GM18505 (cell line): ENCODE measurements around the gene BICDL2.

ENCODE experiments used
- ATAC-seq: cut with Tn5 transposase; IDR thresholded peaks from one replicate; pipeline ENCODE4 v1.9.1; 2021; ENCODE audit not compliant: unreplicated experiment
- POLR2A ChIP-seq: IDR thresholded peaks from 4 replicates; pipeline ENCODE4 v1.6.1; 2011; ENCODE audit warnings: borderline replicate concordance; ENCODE audit not compliant: insufficient read depth, insufficient read length; ENCODE audit errors: extremely low read depth

Gene BICDL2

DNA sequence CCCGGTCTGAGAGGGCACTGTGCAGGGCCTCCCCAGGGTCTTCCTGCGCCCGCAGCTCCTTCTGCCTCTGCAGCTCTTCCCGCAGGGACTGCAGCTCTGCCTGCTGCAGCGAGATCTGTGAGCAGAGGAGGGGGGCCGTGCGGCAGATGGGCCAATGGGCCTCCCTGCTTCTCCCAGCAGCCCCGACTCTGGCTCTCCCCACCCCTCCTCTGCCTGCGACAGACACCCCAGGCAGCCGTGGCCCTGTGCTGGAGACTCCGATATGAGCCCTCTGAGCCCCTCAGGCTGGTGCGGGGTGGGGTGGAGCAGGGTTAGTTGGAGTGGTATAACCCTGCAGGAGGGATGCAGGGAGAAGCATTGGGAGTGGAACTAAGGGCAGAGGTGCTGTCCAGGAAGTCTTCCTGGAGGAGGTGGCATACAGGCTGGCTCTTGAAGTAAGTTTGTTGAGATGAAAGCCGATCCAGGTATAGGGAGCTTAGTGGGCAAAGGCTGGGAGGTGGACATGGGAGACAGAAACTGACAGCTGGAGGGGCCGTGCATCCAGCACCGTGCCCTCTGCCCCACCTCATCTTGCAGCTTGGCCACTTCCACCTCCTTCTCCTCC, 7.9 kb downstream of the BICDL2 start:
- no peak for TF ChIP-seq POLR2A
- ATAC-seq: no peak

DNA sequence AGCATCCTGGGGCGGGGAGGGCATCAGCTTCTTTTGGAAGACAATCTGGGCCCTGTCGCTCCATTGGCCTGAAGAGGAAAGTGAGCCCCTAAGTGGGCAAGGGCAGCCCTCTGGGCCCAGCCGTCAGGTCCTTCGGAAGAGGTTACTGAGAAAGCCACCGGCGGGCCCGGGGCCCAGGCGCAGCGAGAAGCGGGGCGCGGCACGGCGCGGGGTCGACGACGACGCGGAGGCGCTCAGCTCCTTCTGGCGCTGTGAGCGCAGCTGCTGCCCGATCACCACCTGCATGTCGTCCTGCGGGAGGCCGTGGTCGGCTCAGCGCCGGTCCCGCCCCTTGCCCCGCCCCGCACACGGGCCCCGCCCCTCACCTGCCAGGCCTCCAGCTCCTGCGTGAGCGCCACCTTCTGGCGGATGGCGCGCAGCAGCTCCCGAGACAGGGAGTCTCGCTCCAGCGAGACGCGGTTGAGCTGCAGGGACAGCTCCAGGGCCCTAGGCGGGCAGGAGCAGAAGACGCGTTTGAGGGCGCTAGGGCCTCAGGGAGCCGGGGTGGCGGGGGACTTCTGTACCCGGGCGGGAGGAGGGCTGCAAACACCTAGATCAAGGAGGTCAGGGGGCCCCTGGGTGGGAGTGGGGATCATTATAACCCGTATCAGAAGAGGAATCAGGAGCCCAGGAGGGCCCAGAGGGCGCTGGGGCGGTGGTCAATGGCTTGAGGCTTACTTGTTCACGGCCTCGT, 8.6 kb downstream of the BICDL2 start:
- no peak for TF ChIP-seq POLR2A

DNA sequence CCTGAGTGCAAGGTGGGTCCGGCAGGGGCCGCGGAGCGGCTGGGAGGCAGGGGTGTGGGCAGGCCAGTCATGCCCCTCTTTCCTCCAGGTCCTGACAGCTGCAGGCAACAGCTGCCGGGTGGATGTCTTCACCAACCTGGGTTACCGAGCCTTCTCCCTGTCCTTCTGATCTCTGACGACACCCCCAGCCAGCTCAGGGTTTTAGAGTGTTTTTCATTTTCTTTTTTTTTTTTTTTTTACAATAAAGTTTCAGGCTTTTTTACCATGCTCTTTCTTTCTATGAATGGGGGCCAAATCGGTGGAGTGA, 9.3 kb downstream of the BICDL2 start:
- TF ChIP-seq POLR2A: no peak
- no peak for ATAC-seq

More for the DNA sequence above, 8.6 kb downstream of the BICDL2 start:
- peak; percentile 29 for ATAC-seq

DNA sequence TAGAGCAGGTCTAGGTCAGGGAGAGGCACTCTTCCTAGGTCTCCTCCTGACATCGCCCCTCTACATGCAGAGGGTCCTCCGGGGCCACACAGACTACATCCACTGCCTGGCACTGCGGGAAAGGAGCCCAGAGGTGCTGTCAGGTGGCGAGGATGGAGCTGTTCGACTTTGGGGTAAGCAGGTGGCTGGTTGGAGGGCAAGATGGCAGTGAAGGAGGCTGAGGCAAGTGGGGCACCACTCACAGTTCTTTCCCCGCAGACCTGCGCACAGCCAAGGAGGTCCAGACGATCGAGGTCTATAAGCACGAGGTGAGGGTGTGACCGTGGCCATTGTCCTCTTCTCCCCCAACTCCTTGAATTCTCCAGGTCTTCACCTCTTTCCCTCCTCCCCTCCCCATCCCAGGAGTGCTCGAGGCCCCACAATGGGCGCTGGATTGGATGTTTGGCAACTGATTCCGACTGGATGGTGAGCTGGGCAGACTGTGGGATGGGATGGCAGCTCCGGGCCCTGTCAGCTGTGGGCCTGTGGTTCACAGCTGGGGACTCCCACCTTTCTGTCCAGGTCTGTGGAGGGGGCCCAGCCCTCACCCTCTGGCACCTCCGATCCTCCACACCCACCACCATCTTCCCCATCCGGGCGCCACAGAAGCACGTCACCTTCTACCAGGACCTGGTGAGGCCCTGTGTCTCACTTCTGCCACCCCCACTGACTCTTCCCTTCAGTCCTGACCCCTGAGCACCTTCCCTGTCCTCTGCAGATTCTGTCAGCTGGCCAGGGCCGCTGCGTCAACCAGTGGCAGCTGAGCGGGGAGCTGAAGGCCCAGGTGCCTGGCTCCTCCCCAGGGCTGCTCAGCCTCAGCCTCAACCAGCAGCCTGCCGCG, 9.9 kb downstream of the BICDL2 start:
- no peak for ATAC-seq
- no peak for TF ChIP-seq POLR2A

DNA sequence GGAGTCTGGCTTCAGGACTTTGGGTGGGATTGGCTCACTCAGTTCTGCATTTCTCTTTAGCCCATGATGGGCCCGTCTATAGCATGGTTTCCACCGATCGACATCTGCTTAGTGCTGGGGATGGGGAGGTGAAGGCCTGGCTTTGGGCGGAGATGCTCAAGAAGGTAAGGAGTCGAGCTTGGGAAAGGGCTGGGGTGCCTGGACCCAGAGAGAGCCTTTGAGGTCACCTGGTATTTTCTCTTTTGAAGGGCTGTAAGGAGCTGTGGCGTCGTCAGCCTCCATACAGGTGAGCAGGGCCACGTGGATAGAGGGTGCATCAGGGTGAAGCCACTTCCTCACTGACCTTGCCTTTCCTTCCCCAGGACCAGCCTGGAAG, 10.8 kb downstream of the BICDL2 start:
- TF ChIP-seq POLR2A: no peak
- ATAC-seq: no peak

DNA sequence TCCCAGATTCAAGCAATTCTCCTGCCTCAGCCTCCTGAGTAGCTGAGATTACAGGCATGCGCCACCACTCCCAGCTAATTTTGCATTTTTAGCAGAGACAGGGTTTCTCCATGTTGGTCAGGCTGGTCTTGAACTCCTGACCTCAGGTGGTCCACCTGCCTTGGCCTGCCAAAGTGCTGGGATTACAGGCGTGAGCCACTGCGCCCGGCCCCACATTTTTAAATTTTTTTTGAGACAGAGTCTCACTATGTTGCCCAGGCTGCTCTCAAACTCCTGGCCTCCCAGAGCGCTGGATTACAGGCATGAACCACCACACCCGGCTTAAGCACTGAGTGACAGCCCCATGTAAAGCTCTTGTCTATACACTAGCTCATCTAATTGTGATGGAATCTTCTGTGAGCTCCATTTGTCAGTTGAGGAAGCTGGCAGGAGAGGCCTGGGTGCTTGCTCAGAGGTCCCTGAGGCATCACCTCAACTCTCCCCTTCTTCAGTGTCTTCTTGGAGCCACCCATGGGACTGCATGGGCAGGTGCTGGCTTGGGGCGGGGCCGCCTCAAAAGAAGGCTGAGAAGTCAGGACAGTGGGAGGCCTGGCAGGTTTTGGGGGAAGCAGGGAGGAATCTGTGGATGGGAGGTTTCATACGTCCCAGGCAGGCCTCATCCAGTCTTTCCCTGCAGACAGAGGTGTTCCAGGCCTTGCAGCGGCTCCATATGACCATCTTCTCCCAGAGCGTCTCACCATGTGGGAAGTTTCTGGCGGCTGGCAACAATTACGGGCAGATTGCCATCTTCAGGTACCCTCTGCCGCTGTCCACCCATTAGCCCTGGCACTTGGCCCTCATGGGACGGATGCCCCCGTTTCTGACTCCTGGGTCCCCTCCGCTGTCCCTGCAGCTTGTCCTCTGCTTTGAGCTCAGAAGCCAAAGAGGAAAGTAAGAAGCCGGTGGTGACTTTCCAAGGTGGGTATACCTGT, 11.4 kb downstream of the BICDL2 start:
- TF ChIP-seq POLR2A: no peak
- no peak for ATAC-seq

DNA sequence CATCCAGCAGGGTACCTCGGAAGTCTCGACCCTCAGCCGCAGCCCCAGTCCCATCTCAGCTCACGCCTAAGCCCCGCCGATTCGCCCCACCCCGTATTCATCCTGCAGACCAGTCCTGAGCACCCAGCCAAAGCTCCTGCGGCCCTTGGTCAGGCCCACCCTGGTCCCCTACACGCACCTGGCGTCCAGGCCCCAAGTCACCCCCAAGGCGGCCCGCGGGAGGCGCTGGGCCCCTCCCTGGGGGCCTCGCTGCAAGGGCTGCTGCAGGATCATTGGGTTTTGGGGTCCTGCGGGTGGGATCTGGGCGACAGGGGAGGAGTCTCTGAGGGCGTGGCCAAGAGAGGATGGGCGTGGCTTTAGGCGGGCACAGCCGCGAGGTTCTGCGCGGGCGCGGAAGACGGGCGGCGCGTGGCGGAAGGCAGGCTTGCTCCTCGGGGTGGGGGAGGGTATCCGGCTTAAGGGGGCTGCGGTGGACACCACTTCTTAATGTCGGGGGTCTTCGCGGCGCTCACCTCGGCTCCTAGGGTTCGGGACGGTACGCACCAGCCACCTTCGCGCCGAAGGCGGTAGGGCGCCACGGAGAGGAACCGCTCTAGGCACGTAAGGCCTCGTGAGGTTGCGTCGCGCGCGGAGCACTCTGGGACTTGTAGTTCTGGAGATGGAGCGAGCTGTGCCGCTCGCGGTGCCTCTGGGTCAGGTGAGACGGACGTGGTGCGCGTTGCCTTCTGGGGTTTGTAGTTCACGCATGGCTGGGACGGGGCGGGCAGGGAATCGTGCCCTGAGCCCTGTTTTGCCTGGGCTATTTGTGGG, 12.9 kb downstream of the BICDL2 start, which contains the start of the genes HCFC1R1 and THOC6:
Gene HCFC1R1, minus strand, starts transcription at position 274 of the 810 bp plus-strand sequence. Its CDS starts 1 bp downstream, at position 273.
Gene THOC6, plus strand, starts transcription at position 367 of the 810 bp plus-strand sequence. Its CDS starts 292 bp downstream, at position 659.
- TF ChIP-seq POLR2A: peak; percentile 86
- peak; percentile 68 for ATAC-seq

DNA sequence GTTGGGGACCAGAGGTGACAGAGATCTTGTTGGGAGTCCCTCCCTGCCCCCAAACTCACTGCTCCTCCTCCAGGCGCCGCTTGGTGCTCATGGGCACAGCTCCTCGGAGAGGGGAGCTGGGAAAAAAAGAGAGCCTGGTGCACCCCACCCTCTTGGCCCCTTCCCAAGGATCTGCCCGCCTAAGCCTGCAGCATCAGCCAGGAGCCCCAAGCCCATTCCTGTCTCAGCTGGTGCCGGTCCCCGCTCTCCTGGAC, 13.4 kb downstream of the BICDL2 start:
- TF ChIP-seq POLR2A: no peak
- peak; percentile 0 for ATAC-seq

DNA sequence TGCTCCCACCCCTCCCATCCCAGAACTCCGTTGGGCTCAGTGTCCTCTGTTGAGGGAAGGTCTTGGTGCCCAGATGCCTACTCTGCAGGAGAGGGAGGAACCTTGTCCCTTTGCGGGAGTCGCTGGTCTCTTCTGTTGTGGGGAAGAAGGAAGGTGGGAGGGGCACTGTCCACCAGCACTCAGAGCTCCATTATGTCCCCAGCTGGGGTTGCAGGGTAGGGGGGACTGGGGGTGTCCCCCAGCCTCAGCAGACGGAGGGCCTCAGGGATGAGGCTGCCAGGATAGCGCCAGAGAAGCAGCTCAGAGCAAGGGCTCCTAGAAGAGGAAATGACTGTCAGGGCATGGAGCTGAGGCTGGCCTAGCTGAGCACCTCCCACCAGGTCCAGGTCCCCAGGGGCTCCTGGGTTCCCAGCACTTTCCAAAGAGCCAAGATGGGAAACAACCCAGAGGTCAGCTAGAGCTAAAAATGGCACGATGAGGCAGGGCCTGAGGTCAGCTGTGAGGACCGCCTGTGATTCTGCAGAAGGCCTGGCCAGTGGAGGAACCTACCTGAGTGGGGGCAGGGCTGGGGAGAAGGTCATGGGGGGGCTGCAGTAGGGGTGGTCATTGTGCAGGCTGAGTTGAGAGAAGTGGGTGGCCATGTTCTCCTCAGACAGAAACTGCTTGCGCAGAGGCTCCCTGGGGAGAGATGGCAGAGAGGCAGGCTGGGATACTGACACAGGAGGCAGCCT, 13.9 kb downstream of the BICDL2 start:
- no peak for ATAC-seq
- TF ChIP-seq POLR2A: no peak

DNA sequence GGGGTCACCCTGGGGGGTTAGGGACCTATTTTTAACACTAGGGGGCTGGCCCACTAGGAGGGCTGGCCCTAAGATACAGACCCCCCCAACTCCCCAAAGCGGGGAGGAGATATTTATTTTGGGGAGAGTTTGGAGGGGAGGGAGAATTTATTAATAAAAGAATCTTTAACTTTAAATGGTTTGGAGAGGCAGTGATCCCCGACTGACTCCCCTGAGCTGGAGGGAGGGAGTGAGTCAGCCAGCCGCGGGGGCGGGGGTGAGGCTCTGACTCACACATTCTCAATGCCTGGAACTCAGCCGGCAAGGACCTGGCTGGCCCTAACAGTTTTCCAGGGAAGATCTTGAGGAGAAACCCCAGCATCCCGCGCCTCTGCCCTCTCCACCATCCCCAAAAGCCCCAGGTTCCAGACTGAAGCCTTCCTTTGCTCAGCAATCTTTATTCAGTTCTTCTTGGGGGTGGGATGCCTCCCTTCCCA, 14.5 kb downstream of the BICDL2 start:
- TF ChIP-seq POLR2A: no peak
- no peak for ATAC-seq

DNA sequence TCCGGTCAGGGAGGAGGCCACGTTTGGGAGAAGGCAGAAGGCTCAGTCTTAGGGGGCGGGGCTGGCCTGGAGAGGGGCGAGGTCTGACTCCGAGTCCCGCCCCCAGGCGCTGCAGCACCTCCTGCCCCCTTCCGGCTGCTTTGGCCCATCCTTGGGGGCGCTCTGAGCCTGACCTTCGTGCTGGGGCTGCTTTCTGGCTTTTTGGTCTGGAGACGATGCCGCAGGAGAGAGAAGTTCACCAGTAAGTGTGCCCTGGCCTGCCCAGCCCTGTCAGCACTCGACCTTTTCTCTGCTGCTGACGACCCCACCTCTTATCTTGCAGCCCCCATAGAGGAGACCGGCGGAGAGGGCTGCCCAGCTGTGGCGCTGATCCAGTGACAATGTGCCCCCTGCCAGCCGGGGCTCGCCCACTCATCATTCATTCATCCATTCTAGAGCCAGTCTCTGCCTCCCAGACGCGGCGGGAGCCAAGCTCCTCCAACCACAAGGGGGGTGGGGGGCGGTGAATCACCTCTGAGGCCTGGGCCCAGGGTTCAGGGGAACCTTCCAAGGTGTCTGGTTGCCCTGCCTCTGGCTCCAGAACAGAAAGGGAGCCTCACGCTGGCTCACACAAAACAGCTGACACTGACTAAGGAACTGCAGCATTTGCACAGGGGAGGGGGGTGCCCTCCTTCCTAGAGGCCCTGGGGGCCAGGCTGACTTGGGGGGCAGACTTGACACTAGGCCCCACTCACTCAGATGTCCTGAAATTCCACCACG, 15.1 kb downstream of the BICDL2 start:
- ATAC-seq: no peak
- no peak for TF ChIP-seq POLR2A
